Type B pancreatic cell (in vitro differentiated cells): Measurements from ENCODE around the gene TPSB2. TPM values are rescaled to one million over a fixed set of nuclear protein-coding genes. Genes with fewer than 3 reads are reported as not detected.
"Not testable (repeated sequence)": the region's sequence is repeated elsewhere in the genome, so short reads cannot be mapped to it uniquely, and the experiment has no call there.

Source experiments
- DNase-seq: peaks from one replicate; pipeline ENCODE4 v3.0.0; 2021; ENCODE audit warnings: mixed read lengths; ENCODE audit not compliant: unreplicated experiment; ENCODE audit errors: extremely low spot score
- H3K27ac Mint-ChIP-seq: 2 replicates; pipeline ENCODE4 v1.8.0; 2021; ENCODE audit warnings: mild to moderate bottlenecking, mixed read lengths
- H3K27me3 Mint-ChIP-seq: 2 replicates; pipeline ENCODE4 v1.8.0; 2021; ENCODE audit warnings: mixed read lengths
- H3K36me3 Mint-ChIP-seq: 2 replicates; pipeline ENCODE4 v1.8.0; 2021; ENCODE audit warnings: mixed read lengths
- H3K4me1 Mint-ChIP-seq: one replicate; pipeline ENCODE4 v1.8.0; 2021; ENCODE audit warnings: mixed read lengths; ENCODE audit not compliant: unreplicated experiment
- H3K4me3 Mint-ChIP-seq: 2 replicates; pipeline ENCODE4 v1.8.0; 2021; ENCODE audit warnings: mild to moderate bottlenecking, mixed read lengths
- H3K9me3 Mint-ChIP-seq: 2 replicates; pipeline ENCODE4 v1.8.0; 2021; ENCODE audit warnings: mixed read lengths
- CTCF ChIP-seq: fragments of 200-600 bp; sonication (generic); conservative IDR thresholded peaks from 2 replicates; pipeline ENCODE4 v1.5.0; 2021; ENCODE audit warnings: antibody characterized with exemption, mild to moderate bottlenecking
- total RNA-seq: library from RNA; stranded (reverse); gene quantifications from 2 replicates; pipeline ENCODE4 v1.2.1, GENCODE V29; 2021; ENCODE audit warnings: low replicate concordance

TPSB2 gene
- total RNA-seq, 1 donor from 2014 or later, result not detected

DNA sequence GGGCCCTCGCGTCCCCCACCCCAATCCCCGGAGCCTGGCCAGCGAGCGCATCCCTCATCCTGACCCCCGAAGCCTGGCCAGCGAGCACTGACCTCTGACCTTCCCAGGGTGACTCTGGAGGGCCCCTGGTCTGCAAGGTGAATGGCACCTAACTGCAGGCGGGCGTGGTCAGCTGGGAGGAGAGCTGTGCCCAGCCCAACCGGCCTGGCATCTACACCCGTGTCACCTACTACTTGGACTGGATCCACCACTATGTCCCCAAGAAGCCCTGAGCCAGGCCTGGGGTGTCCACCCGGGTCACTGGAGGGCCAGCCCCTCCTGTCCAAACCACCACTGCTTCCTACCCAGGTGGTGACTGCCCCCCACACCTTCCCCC, 28.2 kb upstream of the TPSB2 start:
- Mint-ChIP-seq H3K27ac (no peak overlapping the region), H3K36me3 (no peaks in the 10 kb centered on the region), H3K4me1 (no peaks in the 10 kb centered on the region), H3K27me3 (peaks cover 20% of the 10 kb centered on the region), H3K9me3 (no peaks in the 10 kb centered on the region), H3K4me3 (no peak overlapping the region)
- TF ChIP-seq CTCF, result no peak
- DNase-seq, result no peak

DNA sequence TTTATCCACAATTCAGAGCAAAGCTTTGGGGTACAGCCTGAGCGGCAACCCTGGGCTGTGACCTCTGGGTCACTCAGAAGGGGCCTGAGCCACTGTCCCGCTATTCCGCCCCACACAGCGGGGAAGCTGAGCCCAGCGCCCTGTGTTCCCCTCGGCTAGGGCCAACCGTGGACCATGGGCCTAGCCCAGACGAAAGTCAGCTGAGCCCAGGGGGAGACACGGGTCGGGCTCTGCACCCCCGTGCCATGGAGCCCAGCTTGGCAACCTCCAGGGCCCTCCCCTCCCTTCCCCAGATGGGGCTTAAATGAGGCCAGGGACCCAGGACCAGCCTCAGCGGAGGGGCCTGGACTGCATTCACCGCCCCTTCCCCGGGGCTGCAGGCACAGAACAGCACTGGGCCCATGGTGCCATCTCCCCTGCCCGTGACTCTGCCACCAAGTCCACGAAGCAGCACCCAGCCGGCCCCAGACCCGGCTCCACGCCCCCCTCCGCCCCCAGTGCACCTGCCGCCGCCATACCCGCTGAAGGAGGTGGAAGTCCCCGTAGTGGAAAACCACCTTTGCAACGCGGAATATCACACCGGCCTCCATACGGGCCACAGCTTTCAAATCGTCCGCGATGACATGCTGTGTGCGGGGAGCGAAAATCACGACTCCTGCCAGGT, 27.7 kb upstream of the TPSB2 start:
- H3K36me3 Mint-ChIP-seq, result no peaks in the 10 kb centered on the region

DNA sequence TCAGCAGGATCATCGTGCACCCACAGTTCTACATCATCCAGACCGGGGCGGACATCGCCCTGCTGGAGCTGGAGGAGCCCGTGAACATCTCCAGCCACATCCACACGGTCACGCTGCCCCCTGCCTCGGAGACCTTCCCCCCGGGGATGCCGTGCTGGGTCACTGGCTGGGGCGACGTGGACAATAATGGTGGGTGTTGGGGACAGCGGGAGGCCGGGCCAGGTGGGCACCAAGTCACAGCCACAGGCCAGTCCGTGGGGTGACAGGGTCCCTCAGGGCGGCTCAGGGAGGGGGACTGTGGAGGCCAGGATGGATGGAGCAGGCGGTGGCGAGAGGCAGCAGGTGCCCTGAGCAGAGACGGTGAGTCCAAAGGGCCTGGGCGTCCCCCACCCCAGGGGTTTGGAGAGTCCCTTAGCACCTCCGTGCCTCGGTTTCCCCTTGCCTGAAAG, 26.9 kb upstream of the TPSB2 start:
- peak; percentile 68 for DNase-seq
- Mint-ChIP-seq H3K36me3 (no peaks in the 10 kb centered on the region), H3K4me1 (no peaks in the 10 kb centered on the region), H3K4me3 (no peak overlapping the region), H3K27ac (peak overlapping the region; percentile 31), H3K9me3 (no peaks in the 10 kb centered on the region), H3K27me3 (peaks cover 16% of the 10 kb centered on the region)
- TF ChIP-seq CTCF, result no peak

More for the DNA sequence above, 27.7 kb upstream of the TPSB2 start:
- H3K4me3 Mint-ChIP-seq, result no peak overlapping the region
- peak; percentile 71 for DNase-seq
- H3K9me3 Mint-ChIP-seq, result no peaks in the 10 kb centered on the region
- H3K27ac Mint-ChIP-seq, result no peak overlapping the region
- no peak for TF ChIP-seq CTCF
- no peaks in the 10 kb centered on the region for H3K4me1 Mint-ChIP-seq
- peaks cover 20% of the 10 kb centered on the region for H3K27me3 Mint-ChIP-seq

DNA sequence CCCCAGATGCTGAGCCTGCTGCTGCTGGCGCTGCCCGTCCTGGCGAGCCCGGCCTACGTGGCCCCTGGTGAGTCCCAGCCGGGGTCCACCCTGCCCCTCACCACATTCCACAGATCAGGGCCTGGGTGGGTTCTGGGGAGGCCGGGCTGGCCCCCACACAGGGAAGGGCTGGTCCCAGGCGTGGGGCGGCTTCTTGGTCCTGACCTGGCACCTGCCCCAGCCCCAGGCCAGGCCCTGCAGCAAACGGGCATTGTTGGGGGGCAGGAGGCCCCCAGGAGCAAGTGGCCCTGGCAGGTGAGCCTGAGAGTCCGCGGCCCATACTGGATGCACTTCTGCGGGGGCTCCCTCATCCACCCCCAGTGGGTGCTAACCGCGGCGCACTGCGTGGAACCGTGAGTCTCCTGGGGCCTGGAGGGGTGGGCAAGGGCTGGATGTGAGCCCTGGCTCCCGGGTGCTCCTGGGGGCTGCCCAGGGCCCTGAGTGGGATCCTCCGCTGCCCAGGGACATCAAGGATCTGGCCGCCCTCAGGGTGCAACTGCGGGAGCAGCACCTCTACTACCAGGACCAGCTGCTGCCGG, 26.4 kb upstream of the TPSB2 start:
- DNase-seq, H3K4me1 Mint-ChIP-seq: not testable (repeated sequence)

GRCh38 chr16:1255276-1256122, 25.5 kb upstream of the TPSB2 start, which contains the start of gene TPSD1:
Gene TPSD1 (plus strand): TSS chr16:1256069. CDS start chr16:1256281, 212 bp downstream.
- H3K27ac Mint-ChIP-seq, H3K4me3 Mint-ChIP-seq, H3K4me1 Mint-ChIP-seq, DNase-seq, H3K36me3 Mint-ChIP-seq, H3K9me3 Mint-ChIP-seq: not testable (repeated sequence)
- H3K27me3 Mint-ChIP-seq, result peaks cover 10% of the 10 kb centered on the region

More for the DNA sequence above, 26.4 kb upstream of the TPSB2 start:
- H3K36me3 Mint-ChIP-seq, H3K27ac Mint-ChIP-seq, H3K4me3 Mint-ChIP-seq, H3K9me3 Mint-ChIP-seq: not testable (repeated sequence)
- H3K27me3 Mint-ChIP-seq, result peaks cover 14% of the 10 kb centered on the region

DNA sequence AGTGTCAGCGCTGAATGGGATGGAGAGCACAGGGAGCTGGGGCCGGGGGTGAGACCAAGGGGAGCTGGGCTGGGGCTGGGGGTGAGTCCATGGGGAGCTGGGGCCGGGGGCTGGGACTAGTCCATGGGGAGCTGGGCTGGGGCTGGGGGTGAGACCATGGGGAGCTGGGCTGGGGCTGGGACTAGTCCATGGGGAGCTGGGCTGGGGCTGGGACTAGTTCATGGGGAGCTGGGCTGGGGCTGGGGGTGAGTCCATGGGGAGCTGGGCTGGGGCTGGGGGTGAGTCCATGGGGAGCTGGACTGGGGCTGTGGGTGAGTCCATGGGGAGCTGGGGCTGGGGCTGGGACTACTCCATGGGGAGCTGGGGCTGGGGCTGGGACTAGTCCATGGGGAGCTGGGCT, 24.8 kb upstream of the TPSB2 start:
- DNase-seq, H3K4me3 Mint-ChIP-seq, H3K36me3 Mint-ChIP-seq, H3K27ac Mint-ChIP-seq, H3K27me3 Mint-ChIP-seq, H3K9me3 Mint-ChIP-seq, H3K4me1 Mint-ChIP-seq: not testable (repeated sequence)

- not testable (repeated sequence) for H3K9me3 Mint-ChIP-seq, H3K4me3 Mint-ChIP-seq, DNase-seq, H3K36me3 Mint-ChIP-seq, H3K4me1 Mint-ChIP-seq, H3K27me3 Mint-ChIP-seq, H3K27ac Mint-ChIP-seq
Measured at GRCh38 chr16:1253701-1254364, 23.8 kb upstream of the TPSB2 start.

DNA sequence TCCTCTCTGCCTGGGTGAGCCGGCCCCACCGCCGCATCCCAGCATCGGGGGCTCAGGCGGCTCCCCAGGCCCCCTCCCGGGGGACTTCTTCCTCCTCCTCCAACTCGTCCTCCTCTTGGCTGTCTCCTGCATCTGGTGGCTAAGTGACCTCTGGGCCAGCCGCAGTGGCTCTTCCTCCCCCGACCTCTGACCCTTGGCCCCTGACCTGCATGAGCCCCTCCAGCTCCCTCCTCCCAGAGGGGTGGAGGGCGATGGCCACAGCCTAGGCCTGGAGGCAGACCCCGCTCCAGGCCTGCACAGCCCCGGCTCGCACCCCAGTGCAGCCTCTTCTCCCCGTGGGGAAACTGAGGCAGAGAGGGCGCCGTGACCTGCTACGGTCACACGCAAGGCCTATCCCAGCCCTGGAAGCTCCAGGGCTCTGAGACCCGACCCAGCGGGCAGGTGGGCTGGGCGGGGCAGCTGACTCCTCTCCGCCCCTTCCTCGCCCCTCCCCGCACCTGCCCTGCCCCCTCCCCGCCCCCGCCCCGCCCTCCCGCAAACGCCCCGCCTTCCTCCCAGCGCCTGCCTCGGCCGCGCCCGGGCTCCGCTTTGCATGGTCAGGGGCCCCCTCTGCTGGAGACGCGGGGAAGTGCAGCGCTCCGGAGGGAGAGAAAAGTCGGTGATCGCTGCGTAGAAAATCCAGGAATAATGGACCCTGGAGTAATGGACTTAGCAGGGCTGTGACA, 19.2 kb upstream of the TPSB2 start:
- H3K4me1 Mint-ChIP-seq, H3K36me3 Mint-ChIP-seq, H3K9me3 Mint-ChIP-seq, DNase-seq, H3K27ac Mint-ChIP-seq, H3K4me3 Mint-ChIP-seq: not testable (repeated sequence)
- H3K27me3 Mint-ChIP-seq, result peaks cover 23% of the 10 kb centered on the region

DNA sequence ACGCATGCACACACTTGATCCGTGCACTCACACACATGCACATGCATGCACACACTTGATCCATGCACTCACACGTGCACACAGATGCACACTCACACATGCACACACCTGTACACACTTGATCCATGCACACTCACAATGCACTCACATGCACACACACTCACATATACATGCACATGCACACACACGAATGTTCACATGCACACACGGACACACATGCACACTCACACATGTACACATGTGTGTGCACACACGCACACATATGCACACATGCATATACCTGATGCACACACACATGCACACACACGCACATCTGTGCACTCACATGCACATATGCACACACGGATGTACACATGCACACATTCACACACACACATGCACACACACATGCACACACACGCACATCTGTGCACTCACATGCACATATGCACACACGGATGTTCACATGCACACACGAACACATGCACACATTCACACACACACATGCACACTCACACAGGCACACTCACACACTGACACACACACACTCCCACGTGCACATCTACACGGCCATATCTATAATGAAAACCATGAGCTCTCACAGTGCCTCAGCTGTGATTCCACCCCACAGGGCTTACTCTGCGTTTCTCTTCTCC, 18.0 kb upstream of the TPSB2 start:
- not testable (repeated sequence) for H3K4me3 Mint-ChIP-seq, DNase-seq, H3K4me1 Mint-ChIP-seq, H3K27ac Mint-ChIP-seq, H3K9me3 Mint-ChIP-seq, H3K36me3 Mint-ChIP-seq
- H3K27me3 Mint-ChIP-seq, result peaks cover 23% of the 10 kb centered on the region
